ENCODE measurements around the gene SLC30A2.

DNA sequence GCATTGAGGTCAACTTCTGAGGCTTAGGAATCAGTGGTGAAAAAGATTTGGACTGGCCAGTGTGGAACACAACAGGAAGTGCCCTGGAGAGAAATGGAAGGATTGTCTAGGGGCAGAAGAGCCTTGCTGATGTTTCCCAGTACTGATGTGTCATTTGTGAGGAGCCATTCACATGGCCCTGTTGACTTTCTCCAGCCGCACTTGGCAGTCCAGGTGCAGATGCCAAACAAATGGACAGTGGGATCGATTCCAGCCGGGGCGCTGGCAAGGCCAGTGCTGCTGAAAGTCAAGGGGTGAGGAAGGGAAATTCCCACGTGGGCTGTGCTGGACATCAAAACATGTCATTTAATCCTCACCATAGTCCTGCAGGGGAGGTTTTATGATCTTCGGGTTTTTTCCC, 26.4 kb upstream of the SLC30A2 start:
- TF ChIP-seq, protein P1, sequence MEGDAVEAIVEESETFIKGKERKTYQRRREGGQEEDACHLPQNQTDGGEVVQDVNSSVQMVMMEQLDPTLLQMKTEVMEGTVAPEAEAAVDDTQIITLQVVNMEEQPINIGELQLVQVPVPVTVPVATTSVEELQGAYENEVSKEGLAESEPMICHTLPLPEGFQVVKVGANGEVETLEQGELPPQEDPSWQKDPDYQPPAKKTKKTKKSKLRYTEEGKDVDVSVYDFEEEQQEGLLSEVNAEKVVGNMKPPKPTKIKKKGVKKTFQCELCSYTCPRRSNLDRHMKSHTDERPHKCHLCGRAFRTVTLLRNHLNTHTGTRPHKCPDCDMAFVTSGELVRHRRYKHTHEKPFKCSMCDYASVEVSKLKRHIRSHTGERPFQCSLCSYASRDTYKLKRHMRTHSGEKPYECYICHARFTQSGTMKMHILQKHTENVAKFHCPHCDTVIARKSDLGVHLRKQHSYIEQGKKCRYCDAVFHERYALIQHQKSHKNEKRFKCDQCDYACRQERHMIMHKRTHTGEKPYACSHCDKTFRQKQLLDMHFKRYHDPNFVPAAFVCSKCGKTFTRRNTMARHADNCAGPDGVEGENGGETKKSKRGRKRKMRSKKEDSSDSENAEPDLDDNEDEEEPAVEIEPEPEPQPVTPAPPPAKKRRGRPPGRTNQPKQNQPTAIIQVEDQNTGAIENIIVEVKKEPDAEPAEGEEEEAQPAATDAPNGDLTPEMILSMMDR (IDR thresholded peaks at IDR 0.05), result no peak
- TF ChIP-seq POLR2AphosphoS5 (IDR thresholded peaks at IDR 0.05), result no peak
